Urothelium cell line (cell line): ENCODE results near the gene TPSAB1.

Source experiments
- DNase-seq: peaks from one replicate; pipeline ENCODE4 v3.0.0; 2011; ENCODE audit warnings: low spot score, mixed read lengths
- FAIRE-seq: peaks from 2 replicates; lab custom pipeline; 2011; peaks lifted over from hg19 to GRCh38; lab: Jason Lieb, UNC

Gene TPSAB1

GRCh38 chr16:1279945-1280589, 39.6 kb downstream of the TPSAB1 start:
- DNase-seq (no peak), FAIRE-seq (no peak)

GRCh38 chr16:1280783-1281182, 40.3 kb downstream of the TPSAB1 start:
- no peak for DNase-seq
- no peak for FAIRE-seq

- FAIRE-seq = no peak
- DNase-seq = no peak
These were observed 41.0 kb downstream of the TPSAB1 start for GRCh38 chr16:1281517-1281916.

- FAIRE-seq = no peak
- DNase-seq = no peak
These were observed 41.9 kb downstream of the TPSAB1 start for GRCh38 chr16:1282324-1282973.

GRCh38 chr16:1283296-1283695, 42.8 kb downstream of the TPSAB1 start:
- DNase-seq (no peak), FAIRE-seq (no peak)

- DNase-seq = no peak
- no peak for FAIRE-seq
These were observed 43.6 kb downstream of the TPSAB1 start for GRCh38 chr16:1283996-1284616.

GRCh38 chr16:1285669-1286512, 45.4 kb downstream of the TPSAB1 start:
- FAIRE-seq (no peak), DNase-seq (no peak)

- FAIRE-seq = no peak
- no peak for DNase-seq
These were observed 46.1 kb downstream of the TPSAB1 start for GRCh38 chr16:1286513-1287094.

- DNase-seq (no peak), FAIRE-seq (no peak)
These were observed 47.6 kb downstream of the TPSAB1 start for GRCh38 chr16:1287982-1288670.

GRCh38 chr16:1288813-1289476, 48.4 kb downstream of the TPSAB1 start:
- no peak for FAIRE-seq
- DNase-seq = no peak

- no peak for FAIRE-seq
- no peak for DNase-seq
These were observed 49.0 kb downstream of the TPSAB1 start for GRCh38 chr16:1289477-1289866.

- DNase-seq (no peak), FAIRE-seq (no peak)
These were observed 49.6 kb downstream of the TPSAB1 start for GRCh38 chr16:1290063-1290501.

- DNase-seq (no peak), FAIRE-seq (no peak)
These were observed 50.5 kb downstream of the TPSAB1 start for GRCh38 chr16:1290860-1291575.

GRCh38 chr16:1291576-1291974, 51.1 kb downstream of the TPSAB1 start:
- no peak for DNase-seq
- no peak for FAIRE-seq
